Measurements from ENCODE around the gene RHCG. TPM values are rescaled to one million over a fixed set of nuclear protein-coding genes. Genes with fewer than 3 reads are reported as not detected.

RHCG gene
- polyA plus RNA-seq, 1 of the 3 experiments (the other 2 are of a cell fraction) = not detected

GRCh38 chr15:89521605-89522004 is 25.2 kb upstream of the RHCG start:
- Histone ChIP-seq H3K9ac (no peak overlapping the region), H3K27me3 (ENCODE audit: insufficient read depth) (no peaks in the 10 kb centered on the region; the same call in 1 of the 2 replicates), H4K20me1 (ENCODE audit: insufficient read depth) (no peaks in the 10 kb centered on the region), H3K79me2 (ENCODE audit: insufficient read depth) (no peaks in the 10 kb centered on the region), H3K4me2 (no peak overlapping the region), H3K27ac (ENCODE audit: low read depth in 2 of 2, low read length in 1 of 2) (no peak overlapping the region), H3K4me1 (ENCODE audit: control insufficient read depth in 1 of 2, insufficient read depth in 2 of 2, low read depth in 1 of 2, low read length in 1 of 2) (no peaks in the 10 kb centered on the region), H3K4me3 (ENCODE audit: low read depth in 2 of 2, low read length in 1 of 2) (no peak overlapping the region), H3K9me2 (no peaks in the 10 kb centered on the region), H3F3A (replicated peaks; ENCODE audit: insufficient read depth) (no peaks in the 10 kb centered on the region), H2AFZ (ENCODE audit: low read depth) (no peak overlapping the region), H3K36me3 (replicated peaks in 1 of 2; ENCODE audit: control insufficient read depth in 1 of 2, insufficient read depth in 2 of 2, low read length in 1 of 2) (no peaks in the 10 kb centered on the region), H3K9me3 (no peaks in the 10 kb centered on the region)
- 73% methylated on average over 1 of the region's 1 CpG for WGBS (ENCODE audit: low lambda C conversion rate)
- TF ChIP-seq SMC3 (IDR thresholded peaks at IDR 0.05; ENCODE audit: low read depth, low read length) (no peak), RCOR1 (IDR thresholded peaks at IDR 0.05; ENCODE audit: low read length) (no peak)
- no peak for DNase-seq
- ChIA-PET POLR2A (no interaction called here), CTCF (interaction anchor here (0.6 kb wide), 1 partner anchor 417 kb away, joined by 3 read pairs; no protein-coding TSS in a partner anchor)

GRCh38 chr15:89515477-89515876 is 19.1 kb upstream of the RHCG start:
- no peak overlapping the region for H3K9ac ChIP-seq
- H3K4me1 ChIP-seq (ENCODE audit: control insufficient read depth in 1 of 2, insufficient read depth in 2 of 2, low read depth in 1 of 2, low read length in 1 of 2) = no peaks in the 10 kb centered on the region
- no peak overlapping the region for H3K4me3 ChIP-seq (ENCODE audit: low read depth in 2 of 2, low read length in 1 of 2)
- DNase-seq = no peak
- H3K27me3 ChIP-seq (ENCODE audit: insufficient read depth) = peaks cover 5% of the 10 kb centered on the region; the same call in 1 of the 2 replicates
- no peaks in the 10 kb centered on the region for H3K9me2 ChIP-seq
- H2AFZ ChIP-seq (ENCODE audit: low read depth) = no peak overlapping the region
- TF ChIP-seq FOXM1 (IDR thresholded peaks at IDR 0.05; ENCODE audit: low read depth) (no peak), FOSL2 (IDR thresholded peaks at IDR 0.05; ENCODE audit: borderline replicate concordance, low read depth) (no peak), SIN3A (IDR thresholded peaks at IDR 0.05; ENCODE audit: borderline replicate concordance, low read depth, low read length) (no peak), YY1 (IDR thresholded peaks at IDR 0.05; ENCODE audit: low read depth) (no peak), RCOR1 (IDR thresholded peaks at IDR 0.05; ENCODE audit: low read length) (no peak), SMC3 (IDR thresholded peaks at IDR 0.05; ENCODE audit: low read depth, low read length) (no peak), RXRA (IDR thresholded peaks at IDR 0.05; ENCODE audit: borderline replicate concordance, low read depth) (no peak), CTCF (IDR thresholded peaks at IDR 0.05) (no peak), FOXJ3 (CRISPR knock-in tag; IDR thresholded peaks at IDR 0.05) (no peak), REST (IDR thresholded peaks at IDR 0.05; ENCODE audit: low read depth, low read length) (no peak), EZH2phosphoT487 (IDR thresholded peaks at IDR 0.05; ENCODE audit: borderline replicate concordance, low read depth) (no peak), RAD21 (IDR thresholded peaks at IDR 0.05; ENCODE audit: low read length) (no peak), JUND (IDR thresholded peaks at IDR 0.05) (no peak), TCF12 (IDR thresholded peaks at IDR 0.05) (no peak)
- H3K27ac ChIP-seq (ENCODE audit: low read depth in 2 of 2, low read length in 1 of 2) = no peak overlapping the region
- CTCF ChIA-PET = interaction anchor here (1.4 to 1.7 kb wide), 2 partner anchors 100 to 158 kb away, joined by 3 to 6 read pairs; no protein-coding TSS in a partner anchor
- H3K9me3 ChIP-seq = no peaks in the 10 kb centered on the region
- no peak overlapping the region for H3K4me2 ChIP-seq
- H3K79me2 ChIP-seq (ENCODE audit: insufficient read depth) = no peaks in the 10 kb centered on the region
- H3K36me3 ChIP-seq (replicated peaks in 1 of 2; ENCODE audit: control insufficient read depth in 1 of 2, insufficient read depth in 2 of 2, low read length in 1 of 2) = no peaks in the 10 kb centered on the region
- H4K20me1 ChIP-seq (ENCODE audit: insufficient read depth) = no peaks in the 10 kb centered on the region
- no peaks in the 10 kb centered on the region for H3F3A ChIP-seq (replicated peaks; ENCODE audit: insufficient read depth)
- WGBS (ENCODE audit: low lambda C conversion rate) = 49% methylated on average over 4 of the region's 4 CpGs
- POLR2A ChIA-PET = no interaction called here

Data from SK-N-SH (cell line).